Neutrophil (primary cell): ENCODE measurements around the gene ASIC2.

Experiments used
- H3K27ac ChIP-seq: fragments of 200-600 bp; sonication (generic); 2 replicates; pipeline ENCODE4 v1.5.1; 2016; ENCODE audit warnings: mild to moderate bottlenecking, moderate library complexity
- H3K27me3 ChIP-seq: fragments of 200-600 bp; sonication (generic); 2 replicates; pipeline ENCODE4 v1.6.0; 2016; ENCODE audit warnings: mild to moderate bottlenecking
- H3K36me3 ChIP-seq: fragments of 200-600 bp; sonication (generic); 2 replicates; pipeline ENCODE4 v1.5.1; 2017
- H3K4me1 ChIP-seq, 2 experiments: fragments of 200-600 bp in 1 of 2; sonication (generic) in 1 of 2; 1 replicate in 1 of 2; 2 replicates in 1 of 2; pipeline versions ENCODE4 v1.5.1 to v1.6.1; 2013 to 2016; ENCODE audit warnings: low read depth in 1 of 2, low read length in 1 of 2, mild to moderate bottlenecking in 1 of 2, moderate library complexity in 1 of 2; ENCODE audit not compliant: control insufficient read depth in 1 of 2, insufficient read depth in 1 of 2
- H3K4me3 ChIP-seq, 2 experiments: fragments of 200-600 bp in 1 of 2; sonication (generic) in 1 of 2; 1 replicate in 1 of 2; 2 replicates in 1 of 2; pipeline ENCODE4 v1.5.1; 2013 to 2016; ENCODE audit warnings: low read depth in 1 of 2, low read length in 1 of 2, mild to moderate bottlenecking in 1 of 2, moderate library complexity in 1 of 2
- H3K9me3 ChIP-seq: fragments of 200-600 bp; sonication (generic); 2 replicates; pipeline ENCODE4 v1.5.1; 2016
- TF ChIP-seq, protein P1 (sequence below): fragments of 200-600 bp; sonication (generic); IDR thresholded peaks from 2 replicates; pipeline ENCODE4 v1.5.1; 2016; ENCODE audit warnings: antibody characterized with exemption

ASIC2 gene

GRCh38 chr17:33197342-33197741 is 95.8 kb downstream of the ASIC2 start:
- TF ChIP-seq, protein P1, sequence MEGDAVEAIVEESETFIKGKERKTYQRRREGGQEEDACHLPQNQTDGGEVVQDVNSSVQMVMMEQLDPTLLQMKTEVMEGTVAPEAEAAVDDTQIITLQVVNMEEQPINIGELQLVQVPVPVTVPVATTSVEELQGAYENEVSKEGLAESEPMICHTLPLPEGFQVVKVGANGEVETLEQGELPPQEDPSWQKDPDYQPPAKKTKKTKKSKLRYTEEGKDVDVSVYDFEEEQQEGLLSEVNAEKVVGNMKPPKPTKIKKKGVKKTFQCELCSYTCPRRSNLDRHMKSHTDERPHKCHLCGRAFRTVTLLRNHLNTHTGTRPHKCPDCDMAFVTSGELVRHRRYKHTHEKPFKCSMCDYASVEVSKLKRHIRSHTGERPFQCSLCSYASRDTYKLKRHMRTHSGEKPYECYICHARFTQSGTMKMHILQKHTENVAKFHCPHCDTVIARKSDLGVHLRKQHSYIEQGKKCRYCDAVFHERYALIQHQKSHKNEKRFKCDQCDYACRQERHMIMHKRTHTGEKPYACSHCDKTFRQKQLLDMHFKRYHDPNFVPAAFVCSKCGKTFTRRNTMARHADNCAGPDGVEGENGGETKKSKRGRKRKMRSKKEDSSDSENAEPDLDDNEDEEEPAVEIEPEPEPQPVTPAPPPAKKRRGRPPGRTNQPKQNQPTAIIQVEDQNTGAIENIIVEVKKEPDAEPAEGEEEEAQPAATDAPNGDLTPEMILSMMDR = no peak
- no peaks in the 10 kb centered on the region for H3K9me3 ChIP-seq
- no peaks in the 10 kb centered on the region for H3K4me1 ChIP-seq
- no peak overlapping the region for H3K27ac ChIP-seq
- H3K4me3 ChIP-seq = no peak overlapping the region
- H3K27me3 ChIP-seq = peaks cover 14% of the 10 kb centered on the region
- H3K36me3 ChIP-seq = no peaks in the 10 kb centered on the region

- H3K27me3 ChIP-seq = peaks cover 19% of the 10 kb centered on the region
- H3K36me3 ChIP-seq = no peaks in the 10 kb centered on the region
- TF ChIP-seq, protein P1 = no peak
- no peaks in the 10 kb centered on the region for H3K9me3 ChIP-seq
- H3K4me1 ChIP-seq = no peaks in the 10 kb centered on the region
- no peak overlapping the region for H3K4me3 ChIP-seq
- H3K27ac ChIP-seq = no peak overlapping the region
Measured at GRCh38 chr17:33196883-33197282, 96.2 kb downstream of the ASIC2 start.

- no peaks in the 10 kb centered on the region for H3K36me3 ChIP-seq
- peaks cover 38% of the 10 kb centered on the region for H3K27me3 ChIP-seq
- TF ChIP-seq, protein P1 = no peak
- no peaks in the 10 kb centered on the region for H3K4me1 ChIP-seq
- H3K9me3 ChIP-seq = no peaks in the 10 kb centered on the region
- no peak overlapping the region for H3K4me3 ChIP-seq
- no peak overlapping the region for H3K27ac ChIP-seq
Measured at GRCh38 chr17:33192951-33193911, 99.9 kb downstream of the ASIC2 start.

DNA sequence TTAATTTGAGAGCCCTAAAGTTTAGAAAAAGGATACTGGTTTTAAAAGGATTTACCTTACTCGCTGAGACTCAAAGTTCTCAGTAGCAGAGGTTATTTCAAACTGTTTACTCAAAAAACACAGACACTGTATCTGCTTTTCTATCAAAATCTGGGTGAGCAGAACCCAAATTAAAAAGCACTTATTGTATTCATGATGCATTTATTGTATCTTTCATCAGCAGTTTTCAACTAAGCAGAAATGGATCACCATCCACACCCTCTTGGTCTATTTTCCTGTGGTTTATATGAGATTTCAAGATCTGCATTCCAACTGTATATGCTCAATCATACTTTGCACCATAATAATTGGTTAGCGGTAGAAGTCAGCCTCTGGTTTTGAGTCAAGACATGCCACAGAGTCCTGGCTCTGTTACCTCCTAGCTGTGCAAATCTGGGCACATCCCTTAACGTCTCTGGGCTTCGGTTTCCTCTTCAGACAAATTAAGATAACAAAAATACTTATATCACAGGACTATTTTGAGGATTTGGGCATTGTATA is 109.5 kb downstream of the ASIC2 start:
- Histone ChIP-seq H3K36me3 (no peaks in the 10 kb centered on the region), H3K27me3 (peaks cover 28% of the 10 kb centered on the region), H3K27ac (no peak overlapping the region), H3K4me1 (no peaks in the 10 kb centered on the region), H3K4me3 (no peak overlapping the region), H3K9me3 (no peaks in the 10 kb centered on the region)
- TF ChIP-seq, protein P1 = no peak

DNA sequence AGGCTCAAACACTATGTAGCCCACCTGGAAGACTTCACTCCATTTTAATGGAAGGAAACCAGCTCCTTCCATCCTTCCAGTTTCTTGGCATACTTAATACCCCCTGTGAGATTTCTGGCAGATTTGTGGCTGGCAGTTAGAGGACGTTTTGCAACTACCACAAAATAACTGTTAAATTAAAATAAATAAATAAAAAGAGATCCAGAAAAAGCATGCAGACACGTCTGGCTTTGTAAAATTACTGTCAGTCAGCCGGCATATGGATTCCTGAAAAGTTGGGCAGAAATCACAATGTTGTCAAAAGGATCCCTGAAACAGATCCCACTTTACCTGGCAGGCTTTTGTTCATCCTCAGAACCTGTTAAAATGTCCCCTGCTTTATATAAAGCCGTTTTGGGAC is 113.9 kb downstream of the ASIC2 start:
- Histone ChIP-seq H3K36me3 (no peaks in the 10 kb centered on the region), H3K9me3 (no peaks in the 10 kb centered on the region), H3K27ac (no peak overlapping the region), H3K4me1 (no peaks in the 10 kb centered on the region), H3K27me3 (peaks cover 12% of the 10 kb centered on the region), H3K4me3 (no peak overlapping the region)
- TF ChIP-seq, protein P1 = no peak
